ENCODE measurements around the gene SLC35F2. TPM values are rescaled to one million over a fixed set of nuclear protein-coding genes. Genes with fewer than 3 reads are reported as not detected.

SLC35F2 gene
- total and polyA plus RNA-seq, 2 of the 8 experiments (the other 6 are each of a cell fraction or from before 2014, with no cell fraction given) = 15.1 to 29.7 TPM

GRCh38 chr11:107744736-107745135 is 113.9 kb downstream of the SLC35F2 start (continued):
- TF ChIP-seq CTCF (IDR thresholded peaks at IDR 0.05; ENCODE audit: control extremely low read depth in 1 of 3, insufficient read depth in 1 of 3, low read depth in 1 of 3, low read length in 3 of 3) = no peak
- TF ChIP-seq CBX8 (IDR thresholded peaks at IDR 0.05; ENCODE audit: borderline replicate concordance, low read depth, low read length) = no peak

All from H1 (cell line).